K562 (cell line): ENCODE data around the gene PDZRN3. TPM values are rescaled to one million over a fixed set of nuclear protein-coding genes. Genes with fewer than 3 reads are reported as not detected.

ENCODE experiments used
- ATAC-seq: fragments of 200-7000 bp; cut with Tn5 transposase; 3 replicates; pipeline ENCODE4 v1.9.1; 2020; ENCODE audit warnings: moderate library complexity
- BruUV-seq: library from RNA; stranded (reverse); fragments of 400-500 nt; replicated peaks from 2 replicates; lab custom pipeline; 2021; lab: Mats Ljungman, UMichigan
- CTCF ChIA-PET: fragments of 300-600 bp; formaldehyde crosslinking; extraction: SDS; loops from one replicate; lab custom pipeline; 2021; ENCODE audit warnings: low intra/inter-chr PET ratio; lab: Yijun Ruan, JAX
- POLR2A ChIA-PET: fragments of 300-600, 350-650 bp; sonication (Branson Sonifier 250); formaldehyde crosslinking; extraction: SDS; loops from one replicate; lab custom pipeline; 2021; ENCODE audit warnings: antibody characterized with exemption, inconsistent platforms; lab: Yijun Ruan, JAX
- DNase-seq, 4 experiments: peaks; one replicate each; pipeline versions ENCODE4 v3.0.0 to v3.0.0-alpha.2; 2011 to 2018; ENCODE audit warnings: low spot score in 3 of 4, mixed read lengths in 3 of 4; ENCODE audit errors: extremely low read depth in 1 of 4
- FAIRE-seq: peaks from 2 replicates; lab custom pipeline; 2011; peaks lifted over from hg19 to GRCh38; lab: Jason Lieb, UNC
- H2AFZ ChIP-seq: 2 replicates; pipeline ENCODE4 v1.6.0; 2011; ENCODE audit warnings: low read depth, low read length, control low read depth, inconsistent platforms
- H3K27ac ChIP-seq: fragments of 200-600 bp; 3 replicates; pipeline ENCODE4 v1.8.0; 2011; ENCODE audit warnings: low read depth, mild to moderate bottlenecking, control low read depth, inconsistent platforms, low read length, moderate library complexity, mixed read lengths; ENCODE audit errors: extremely low read depth
- H3K27me3 ChIP-seq, 2 experiments: fragments of 300-600 bp in 1 of 2; 2 replicates in 1 of 2; 3 replicates in 1 of 2; pipeline versions ENCODE4 v1.6.0 to v1.8.0; 2011; ENCODE audit warnings: inconsistent platforms in 2 of 2, low read length in 2 of 2, mild to moderate bottlenecking in 1 of 2, mixed read lengths in 1 of 2, moderate library complexity in 1 of 2; ENCODE audit not compliant: control insufficient read depth in 2 of 2, insufficient read depth in 2 of 2
- H3K36me3 ChIP-seq: fragments of 300-600 bp; 3 replicates; pipeline ENCODE4 v1.8.0; 2011; ENCODE audit warnings: mild to moderate bottlenecking, low read length, inconsistent platforms; ENCODE audit not compliant: control insufficient read depth, insufficient read depth
- H3K4me1 ChIP-seq, 2 experiments: fragments of 200-600 bp in 1 of 2; replicated peaks in 1 of 2; 2 replicates in 1 of 2; 3 replicates in 1 of 2; pipeline versions ENCODE4 v1.5.1 to v1.8.0; 2011; ENCODE audit warnings: inconsistent platforms in 2 of 2, low read length in 2 of 2, mild to moderate bottlenecking in 1 of 2, mixed read lengths in 1 of 2, moderate library complexity in 1 of 2; ENCODE audit not compliant: control insufficient read depth in 2 of 2, insufficient read depth in 2 of 2
- H3K4me2 ChIP-seq: 2 replicates; pipeline ENCODE4 v1.6.1; 2011; ENCODE audit warnings: low read length, control low read depth, inconsistent platforms, mixed read lengths; ENCODE audit not compliant: insufficient read depth
- H3K4me3 ChIP-seq: fragments of 200-600 bp; sonication (generic), shearing (Covaris generic); 2 replicates; pipeline ENCODE4 v1.5.1; 2016; ENCODE audit warnings: control low read depth, inconsistent platforms
- H3K79me2 ChIP-seq: fragments of 200-600 bp; 3 replicates; pipeline ENCODE4 v1.8.0; 2011; ENCODE audit warnings: low read length, inconsistent platforms; ENCODE audit not compliant: control insufficient read depth, insufficient read depth
- H3K9ac ChIP-seq, 2 experiments: 2 replicates each; pipeline versions ENCODE4 v1.6.0 to v1.6.1; 2011; ENCODE audit warnings: low read depth in 2 of 2, low read length in 2 of 2, control low read depth in 1 of 2, inconsistent platforms in 1 of 2, mild to moderate bottlenecking in 1 of 2, mixed read lengths in 1 of 2; ENCODE audit not compliant: insufficient read depth in 1 of 2
- H3K9me1 ChIP-seq: one replicate; pipeline ENCODE4 v1.6.0; 2011; ENCODE audit warnings: inconsistent platforms, mild to moderate bottlenecking, low read length, moderate library complexity; ENCODE audit not compliant: control insufficient read depth, insufficient read depth
- H3K9me3 ChIP-seq: replicated peaks from 2 replicates; pipeline ENCODE4 v1.5.1; 2011; ENCODE audit warnings: low read depth, low read length, inconsistent platforms; ENCODE audit not compliant: control insufficient read depth, insufficient read depth
- H4K20me1 ChIP-seq: replicated peaks from 2 replicates; pipeline ENCODE4 v1.6.1; 2011; ENCODE audit warnings: low read length, inconsistent platforms, mixed read lengths; ENCODE audit not compliant: control insufficient read depth, insufficient read depth
- ARHGAP35 ChIP-seq: fragments of 450-650 bp; IDR thresholded peaks from 2 replicates; pipeline ENCODE4 v1.6.1; 2018; ENCODE audit not compliant: partially characterized antibody
- CBFA2T2 ChIP-seq: fragments of 450-650 bp; conservative IDR thresholded peaks from 2 replicates; pipeline ENCODE4 v1.6.1; 2017; ENCODE audit warnings: mild to moderate bottlenecking
- CBFA2T3 ChIP-seq: fragments of 450-650 bp; IDR thresholded peaks from 2 replicates; pipeline ENCODE4 v1.6.1; 2017
- CHCHD3 ChIP-seq: fragments of 250-450 bp; sonication (Bioruptor Pico); IDR thresholded peaks from 2 replicates; pipeline ENCODE4 v2.1.2; 2022; ENCODE audit warnings: mild to moderate bottlenecking
- KLF13 ChIP-seq: fragments of 450-650 bp; IDR thresholded peaks from 2 replicates; pipeline ENCODE4 v1.6.1; 2016; ENCODE audit warnings: missing genetic modification characterization, low read depth, mild to moderate bottlenecking, missing compliant biosample characterization, moderate library complexity, borderline replicate concordance
- MEIS2 ChIP-seq: fragments of 450-650 bp; IDR thresholded peaks from 2 replicates; pipeline ENCODE4 v1.6.1; 2014; ENCODE audit warnings: mild to moderate bottlenecking; ENCODE audit not compliant: partially characterized antibody
- POLR3G ChIP-seq: IDR thresholded peaks from 2 replicates; pipeline ENCODE4 v1.6.1; 2011; ENCODE audit not compliant: insufficient read length, insufficient replicate concordance; ENCODE audit errors: extremely low read depth
- TAL1 ChIP-seq: fragments of 450-650 bp; IDR thresholded peaks from 2 replicates; pipeline ENCODE4 v1.6.1; 2016; ENCODE audit warnings: mild to moderate bottlenecking
- TEAD4 ChIP-seq, 2 experiments: sonication (generic) in 1 of 2; formaldehyde crosslinking in 1 of 2; IDR thresholded peaks; 2 replicates each; pipeline versions ENCODE4 v1.6.1 to v1.8.0; 2012 to 2022; ENCODE audit warnings: borderline replicate concordance in 1 of 2, inconsistent platforms in 1 of 2, low read length in 1 of 2, mild to moderate bottlenecking in 1 of 2, missing genetic modification reagents in 1 of 2
- TSC22D4 ChIP-seq: fragments of 450-650 bp; IDR thresholded peaks from 2 replicates; pipeline ENCODE4 v1.6.1; 2016; ENCODE audit warnings: missing genetic modification characterization, missing biosample characterization, control low read depth
- ZBTB17 ChIP-seq: fragments of 450-650 bp; formaldehyde crosslinking; IDR thresholded peaks from 2 replicates; pipeline ENCODE4 v1.4.0; 2020; ENCODE audit warnings: mild to moderate bottlenecking
- WGBS: fragments of 100-300 bp; shearing (Covaris generic); methylation state at CpG from one replicate; pipeline ENCODE4 v1.1.6; 2016; ENCODE audit warnings: low coverage, mixed read lengths; ENCODE audit not compliant: insufficient coverage; ENCODE audit errors: missing lambda C conversion rate; 5-methylcytosine and 5-hydroxymethylcytosine counted together
- in situ Hi-C: fragments of 300-500 bp; cut with MboI; formaldehyde crosslinking; loops from 4 replicates; pipeline ENCODE4 v1.15.0; 2018; ENCODE audit warnings: inconsistent platforms, mixed read lengths
- intact Hi-C: fragments of 100-400 bp; cut with micrococcal nuclease; formaldehyde crosslinking; loops from 2 replicates; pipeline ENCODE4 v1.14.2; 2022
- polyA plus RNA-seq, 8 experiments: library from polyadenylated mRNA; depleted of rRNA in 4 of 8; stranded (reverse) in 5 of 8; unstranded in 3 of 8; fragments of >200 nt; fragmentation: Nextera tagmentation in 2 of 8; fragmentation: Illumina TruSeq in 1 of 8; extraction: Ambion mirVana in 2 of 8; extraction: Trizol in 1 of 8; gene quantifications; 2 replicates each; pipeline versions ENCODE4 v1.2.1 to v1.2.3, GENCODE V29; 2011 to 2014; ENCODE audit warnings: inconsistent platforms in 1 of 8, missing spikeins in 1 of 8
- total RNA-seq, 7 experiments: library from RNA; depleted of rRNA in 6 of 7; stranded (reverse); fragments of >200 nt in 6 of 7; fragmentation: Illumina TruSeq in 2 of 7; extraction: Trizol in 2 of 7; gene quantifications; 2 replicates each; pipeline versions ENCODE4 v1.2.1 to v1.2.3, GENCODE V29; 2011 to 2021; ENCODE audit warnings: low replicate concordance in 1 of 7

PDZRN3 gene
- total and polyA plus RNA-seq, 9 of the 15 experiments (the other 6 are each of a cell fraction or from before 2014, with no cell fraction given), result 0.16 TPM; not detected in 8

DNA sequence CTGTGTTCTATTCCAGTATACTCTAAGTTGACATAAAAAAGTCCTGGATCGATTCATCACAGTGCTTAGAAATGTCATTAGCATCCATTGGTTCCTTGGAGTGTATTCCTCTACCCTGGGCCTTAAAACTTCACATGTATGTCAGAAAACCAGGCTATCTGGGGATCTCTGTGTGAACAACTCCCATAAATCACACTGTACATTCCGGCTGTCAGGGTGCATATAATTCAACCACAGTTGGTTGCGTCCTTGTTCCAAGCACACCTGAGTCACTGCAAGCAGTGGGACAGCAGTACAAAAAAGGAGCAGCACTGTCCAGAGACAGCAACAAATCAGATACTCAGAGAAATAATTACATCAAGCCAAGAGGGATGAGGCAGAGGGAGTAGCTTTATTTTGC, 52.4 kb downstream of the PDZRN3 start:
- Histone ChIP-seq H3K9me1 (no peaks in the 10 kb centered on the region), H3K9ac (no peak overlapping the region), H3K4me3 (no peak overlapping the region), H3K27ac (no peak overlapping the region), H3K4me2 (no peak overlapping the region), H3K4me1 (no peaks in the 10 kb centered on the region), H3K79me2 (no peaks in the 10 kb centered on the region), H4K20me1 (no peaks in the 10 kb centered on the region), H3K27me3 (no peaks in the 10 kb centered on the region), H3K9me3 (no peaks in the 10 kb centered on the region), H2AFZ (no peak overlapping the region), H3K36me3 (no peaks in the 10 kb centered on the region)
- in situ Hi-C loops, result no loop called here
- TF ChIP-seq TSC22D4 (tag) (no peak), ARHGAP35 (no peak), MEIS2 (peak; percentile 40), CHCHD3 (CRISPR knock-in tag) (no peak)
- no TSS peak for BruUV-seq
- intact Hi-C loops, result no loop called here
- ChIA-PET CTCF (no interaction called here), POLR2A (no interaction called here)
- WGBS, result 0% methylated on average over 3 of the region's 3 CpGs
- DNase-seq (no peak), ATAC-seq (no peak), FAIRE-seq (no peak)

GRCh38 chr3:73571238-73571794, 53.4 kb downstream of the PDZRN3 start:
- TF ChIP-seq TAL1 (peak; percentile 23; the same call in 1 of the 2 replicates), CBFA2T2 (0 out of 2 replicates have a peak, but pooled peaks have one; percentile 15), POLR3G (no peak), TEAD4 (IDR thresholded peaks at IDR 0.05; ENCODE audit: low read length) (0 out of 2 replicates have a peak, but pooled peaks have one; percentile 21), TEAD4 (CRISPR knock-in tag; IDR thresholded peaks at IDR 0.05; ENCODE audit: borderline replicate concordance) (no peak), CBFA2T3 (peak; percentile 43; the same call in 1 of the 2 replicates), KLF13 (tag) (no peak), ZBTB17 (CRISPR knock-in tag) (no peak), MEIS2 (peak; percentile 23)
- Histone ChIP-seq H3K4me3 (no peak overlapping the region), H4K20me1 (no peaks in the 10 kb centered on the region), H3K27me3 (no peaks in the 10 kb centered on the region), H3K36me3 (no peaks in the 10 kb centered on the region), H3K4me2 (no peak overlapping the region), H2AFZ (no peak overlapping the region), H3K27ac (no peak overlapping the region), H3K9ac (no peak overlapping the region), H3K9me1 (no peaks in the 10 kb centered on the region), H3K9me3 (no peaks in the 10 kb centered on the region), H3K79me2 (no peaks in the 10 kb centered on the region), H3K4me1 (no peaks in the 10 kb centered on the region)
- FAIRE-seq (no peak), ATAC-seq (peak; percentile 45; the same call in 2 of the 3 replicates), DNase-seq (peak in 2 of 4 experiments; percentile 7 to 24)
- in situ Hi-C loops (no loop called here), intact Hi-C loops (no loop called here)
- no TSS peak for BruUV-seq
- ChIA-PET POLR2A (no interaction called here), CTCF (no interaction called here)
- whole genome bisulfite sequencing, result 1% methylated on average over 9 of the region's 10 CpGs
